HG03469 (cell line): ENCODE measurements around the gene FRMPD4.

ENCODE experiments used
- ATAC-seq: cut with Tn5 transposase; IDR thresholded peaks from one replicate; pipeline ENCODE4 v1.9.1; 2021; ENCODE audit warnings: mild to moderate bottlenecking, moderate library complexity, moderate number of reproducible peaks; ENCODE audit not compliant: unreplicated experiment

Gene FRMPD4

DNA sequence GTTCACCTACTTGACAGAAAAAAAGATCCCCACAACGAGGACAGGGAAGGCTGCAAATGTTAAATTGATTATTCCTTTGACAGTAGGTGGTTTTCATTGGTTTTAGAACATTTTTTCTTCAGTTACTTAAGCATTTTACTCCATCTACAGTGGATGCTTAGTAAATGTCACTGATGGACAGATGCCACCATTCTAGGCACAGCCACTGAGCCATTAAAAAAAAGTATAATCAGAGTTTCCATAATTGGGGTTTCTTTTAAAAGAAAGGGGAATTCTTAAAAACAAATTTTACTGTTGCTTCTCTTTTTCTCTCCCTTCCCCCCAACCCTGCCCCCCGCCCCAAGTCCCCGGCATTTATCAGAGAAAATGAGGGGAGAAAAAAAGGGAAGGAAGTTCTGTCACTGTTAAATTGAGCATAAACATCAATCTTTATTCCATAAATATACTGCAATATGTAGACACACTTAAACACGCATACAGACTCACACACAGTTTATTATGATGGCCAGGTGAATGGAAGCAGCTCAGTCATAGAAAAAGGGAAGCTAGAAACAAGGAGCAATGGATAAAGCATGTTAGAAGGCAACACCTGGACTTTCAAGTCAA lies 573.3 kb downstream of the FRMPD4 start:
- ATAC-seq: no peak

- ATAC-seq: no peak
These were observed 578.3 kb downstream of the FRMPD4 start for GRCh38 chrX:12716574-12716973.

GRCh38 chrX:12719837-12720236 lies 581.6 kb downstream of the FRMPD4 start:
- no peak for ATAC-seq

DNA sequence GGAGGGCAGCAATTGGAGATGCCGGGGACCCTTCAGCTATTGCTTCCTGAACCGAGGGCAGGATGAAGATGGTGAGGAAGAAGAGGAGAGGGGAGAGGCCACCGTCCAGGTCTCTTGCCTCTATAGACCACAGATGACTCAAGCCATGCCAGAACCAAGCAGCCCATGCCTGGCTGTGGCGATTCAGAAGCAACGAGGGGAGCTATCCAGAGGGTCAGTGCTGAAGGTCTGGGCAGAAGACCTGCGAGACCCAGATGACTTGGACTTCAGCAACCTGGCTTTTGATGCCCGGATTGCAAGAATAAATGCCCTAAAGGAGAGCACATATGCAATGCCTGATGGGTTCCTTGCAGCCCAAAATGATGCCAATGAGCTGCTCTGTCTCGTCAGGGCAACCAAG lies 582.8 kb downstream of the FRMPD4 start:
- no peak for ATAC-seq

GRCh38 chrX:12722314-12722713 lies 584.0 kb downstream of the FRMPD4 start:
- no peak for ATAC-seq

DNA sequence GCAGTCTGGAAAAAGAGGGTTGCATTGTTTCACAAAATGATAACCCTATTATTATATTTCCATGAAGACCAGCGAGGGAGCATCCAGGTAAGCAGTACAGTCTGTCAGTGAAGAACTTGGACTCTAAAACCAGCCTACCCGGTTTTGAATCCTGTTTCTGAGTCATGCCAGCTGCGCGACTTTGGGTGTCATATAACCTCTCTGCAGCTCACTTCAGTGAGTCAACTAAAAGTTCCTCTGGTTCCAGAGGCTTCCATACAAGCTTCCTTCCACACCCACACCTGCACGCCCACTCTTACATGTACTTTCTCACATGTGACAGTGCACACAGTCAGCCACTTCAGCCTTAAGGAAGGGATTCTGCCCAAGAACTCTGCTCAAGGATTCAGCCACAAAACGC lies 603.1 kb downstream of the FRMPD4 start:
- no peak for ATAC-seq

DNA sequence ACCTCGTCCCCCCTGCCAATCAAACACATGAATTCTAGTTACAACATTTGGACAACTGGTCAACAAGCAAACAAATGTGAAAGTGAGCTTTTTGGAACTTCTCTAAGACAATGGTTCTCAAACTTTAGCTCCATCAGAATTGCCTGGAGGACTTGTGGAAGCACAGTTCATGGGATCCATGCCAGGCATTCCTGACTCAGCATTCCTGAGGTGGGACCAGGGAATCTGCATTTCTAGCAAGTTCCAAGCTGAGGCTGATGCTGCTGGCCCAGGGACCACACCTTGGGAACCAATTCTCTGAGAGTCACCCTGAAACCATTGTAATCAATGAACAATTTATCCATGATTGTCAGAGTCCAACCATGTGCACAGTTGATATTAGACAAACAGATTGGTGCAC lies 609.2 kb downstream of the FRMPD4 start:
- no peak for ATAC-seq

GRCh38 chrX:12751887-12752286 lies 613.6 kb downstream of the FRMPD4 start:
- no peak for ATAC-seq

GRCh38 chrX:12753366-12753765 lies 615.1 kb downstream of the FRMPD4 start:
- ATAC-seq: no peak

DNA sequence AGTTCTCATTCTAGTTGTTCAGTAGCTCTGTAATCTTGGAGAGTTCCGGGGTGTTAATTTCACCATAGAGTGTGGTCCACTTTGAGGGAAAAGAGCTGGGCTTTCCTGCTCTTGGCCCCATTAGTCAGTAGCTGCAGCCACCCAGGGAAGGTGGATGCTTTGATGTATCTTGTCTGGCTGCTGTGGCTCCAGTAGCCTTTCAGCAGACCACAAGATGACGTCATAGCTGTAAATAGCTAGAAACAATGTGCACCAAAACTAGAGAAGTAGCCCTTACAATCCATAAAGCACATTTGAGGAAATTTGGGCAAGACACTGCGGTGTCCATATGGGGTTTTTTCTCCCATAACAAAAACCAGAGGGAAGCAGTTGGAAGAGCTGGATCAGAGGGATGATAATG lies 620.0 kb downstream of the FRMPD4 start:
- no peak for ATAC-seq

- no peak for ATAC-seq
These were observed 629.6 kb downstream of the FRMPD4 start for GRCh38 chrX:12767856-12768255.

GRCh38 chrX:12768491-12768890 lies 630.2 kb downstream of the FRMPD4 start:
- no peak for ATAC-seq

DNA sequence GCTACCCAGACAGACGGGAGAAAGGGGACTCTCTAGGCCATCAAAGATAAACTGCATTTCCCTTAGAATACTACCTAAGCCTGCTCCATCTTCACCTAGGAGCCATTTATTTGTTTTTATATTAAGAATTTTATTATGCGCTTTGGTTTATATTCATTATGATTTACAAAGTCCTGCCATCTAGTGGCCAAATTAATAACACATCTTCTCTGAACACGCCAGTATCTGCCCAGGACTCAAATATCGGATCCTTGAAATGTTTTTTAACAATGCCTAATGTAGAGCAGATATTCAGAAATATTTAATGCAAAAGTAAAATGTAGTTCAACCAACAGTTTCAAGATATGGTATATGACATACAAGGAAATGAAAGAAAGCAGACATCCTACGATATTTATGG lies 632.2 kb downstream of the FRMPD4 start:
- no peak for ATAC-seq

GRCh38 chrX:12771445-12772069 lies 633.3 kb downstream of the FRMPD4 start:
- ATAC-seq: peak; percentile 95
